Measurements from ENCODE around the gene B4GALT6. TPM values are rescaled to one million over a fixed set of nuclear protein-coding genes. Genes with fewer than 3 reads are reported as not detected.

The B4GALT6 gene
- total RNA-seq, 4 donors from 2014 or later, result 3.0 to 6.5 (median 4.9) TPM

GRCh38 chr18:31702449-31702848 lies 18.1 kb upstream of the B4GALT6 start:
- ATAC-seq (ENCODE audit: low FRiP score), result no peak
- DNase-seq (ENCODE audit: low spot score), result no peak
- no peak for TF ChIP-seq CTCF (IDR thresholded peaks at IDR 0.05)

GRCh38 chr18:31701744-31702143 lies 17.4 kb upstream of the B4GALT6 start:
- no peak for TF ChIP-seq CTCF (IDR thresholded peaks at IDR 0.05)
- ATAC-seq (ENCODE audit: low FRiP score), result no peak
- no peak for DNase-seq (ENCODE audit: low spot score)

- ATAC-seq (ENCODE audit: low FRiP score) (no peak), DNase-seq (ENCODE audit: low spot score) (no peak)
- no peak for TF ChIP-seq CTCF (IDR thresholded peaks at IDR 0.05)
Observed at GRCh38 chr18:31700990-31701389, 16.6 kb upstream of the B4GALT6 start.

- no peak for ATAC-seq (ENCODE audit: low FRiP score)
- TF ChIP-seq CTCF (IDR thresholded peaks at IDR 0.05), result no peak
- no peak for DNase-seq (ENCODE audit: low spot score)
Observed at GRCh38 chr18:31697351-31698298, 13.2 kb upstream of the B4GALT6 start.

GRCh38 chr18:31695989-31696388 lies 11.6 kb upstream of the B4GALT6 start:
- no peak for ATAC-seq (ENCODE audit: low FRiP score)
- DNase-seq (ENCODE audit: low spot score), result no peak
- TF ChIP-seq CTCF (IDR thresholded peaks at IDR 0.05), result no peak

GRCh38 chr18:31694297-31694696 lies 9.9 kb upstream of the B4GALT6 start:
- TF ChIP-seq CTCF (IDR thresholded peaks at IDR 0.05), result no peak
- ATAC-seq (ENCODE audit: low FRiP score), result no peak
- DNase-seq (ENCODE audit: low spot score), result no peak

GRCh38 chr18:31688606-31689005 lies 4.2 kb upstream of the B4GALT6 start:
- DNase-seq (ENCODE audit: low spot score) (no peak), ATAC-seq (ENCODE audit: low FRiP score) (no peak)
- TF ChIP-seq CTCF (IDR thresholded peaks at IDR 0.05), result no peak
